NCI-H2196 treated with DMSO at 0.1 percent for 48 hours (cell line): ENCODE data around the gene NF1.

Experiments
- DNase-seq: peaks from one replicate; lab custom pipeline; 2025; ENCODE audit not compliant: unreplicated experiment; lab: John Stamatoyannopoulos, UW

The NF1 gene

GRCh38 chr17:31397256-31397939 is 302.6 kb downstream of the NF1 start:
- DNase-seq = no peak

- no peak for DNase-seq
Observed at GRCh38 chr17:31398381-31399311, 303.9 kb downstream of the NF1 start.

- no peak for DNase-seq
Observed at GRCh38 chr17:31400481-31400950, 305.7 kb downstream of the NF1 start.

- no peak for DNase-seq
Observed at GRCh38 chr17:31401456-31402254, 306.9 kb downstream of the NF1 start.

DNA sequence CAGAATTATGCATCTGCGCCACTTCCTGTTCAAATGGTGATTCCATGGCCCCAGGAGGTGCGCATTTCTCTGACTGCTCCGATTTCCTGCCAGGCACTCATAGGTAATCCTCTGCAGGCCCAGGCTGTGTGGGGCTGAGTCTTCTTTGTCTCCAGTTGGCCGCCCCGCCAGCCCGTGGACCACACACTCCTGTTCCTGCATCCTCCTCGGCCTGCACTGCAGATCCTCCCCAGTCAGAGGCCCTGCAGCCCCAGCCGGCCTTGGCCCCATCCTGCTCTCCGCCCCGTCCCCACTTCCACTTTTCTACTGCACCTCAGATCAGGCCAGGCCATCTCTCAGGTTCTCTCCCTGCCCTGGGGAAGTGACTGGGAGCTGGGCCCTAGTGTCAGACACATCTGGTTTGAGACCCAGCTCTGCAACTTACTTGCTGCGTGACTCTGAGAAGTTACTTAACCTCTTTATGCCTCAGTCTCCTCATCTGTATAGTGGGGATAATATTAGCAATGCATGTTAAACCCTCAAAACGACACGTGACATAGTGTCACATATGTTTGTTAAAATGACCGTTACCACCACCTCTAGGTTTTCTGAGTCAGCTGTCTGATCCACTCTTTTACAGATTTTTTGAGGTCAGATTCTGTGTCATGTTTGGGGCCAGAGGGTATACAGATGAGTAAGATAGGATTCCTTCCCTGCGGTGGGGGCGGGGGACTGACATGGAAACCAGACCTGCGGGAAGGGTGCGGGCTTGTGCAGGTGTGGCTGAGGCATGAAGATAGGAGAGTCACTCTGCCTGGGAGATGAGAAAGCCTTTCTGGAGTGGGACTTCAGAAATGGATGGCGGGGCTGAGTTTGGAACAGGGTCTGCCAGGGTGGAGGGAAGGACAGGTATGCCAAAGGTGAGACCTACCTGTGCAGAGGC is 309.5 kb downstream of the NF1 start:
- DNase-seq = no peak

DNA sequence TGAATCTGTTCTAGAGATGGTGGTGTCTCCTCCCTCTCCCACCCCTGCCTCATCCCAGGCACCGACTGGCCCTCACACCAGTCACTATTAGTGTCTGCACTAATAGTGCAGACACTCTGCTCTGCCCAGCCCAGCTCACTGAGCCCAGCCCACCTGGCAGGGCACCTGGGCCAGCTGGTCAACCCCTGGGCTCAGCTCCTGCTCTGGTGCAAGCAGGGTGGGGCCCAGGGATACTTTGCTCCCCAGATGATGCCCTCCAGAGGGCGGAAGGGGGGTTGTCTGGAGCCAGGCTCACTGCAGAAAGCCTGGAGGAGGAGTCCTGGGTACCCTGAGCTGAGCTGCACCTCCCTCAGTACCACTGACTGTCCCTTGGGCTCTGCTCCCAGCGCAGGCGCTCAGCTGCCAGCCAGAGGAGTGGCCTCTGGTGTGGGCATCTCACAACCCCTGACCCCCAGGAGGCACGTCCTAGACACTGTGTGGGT is 311.2 kb downstream of the NF1 start:
- no peak for DNase-seq

DNA sequence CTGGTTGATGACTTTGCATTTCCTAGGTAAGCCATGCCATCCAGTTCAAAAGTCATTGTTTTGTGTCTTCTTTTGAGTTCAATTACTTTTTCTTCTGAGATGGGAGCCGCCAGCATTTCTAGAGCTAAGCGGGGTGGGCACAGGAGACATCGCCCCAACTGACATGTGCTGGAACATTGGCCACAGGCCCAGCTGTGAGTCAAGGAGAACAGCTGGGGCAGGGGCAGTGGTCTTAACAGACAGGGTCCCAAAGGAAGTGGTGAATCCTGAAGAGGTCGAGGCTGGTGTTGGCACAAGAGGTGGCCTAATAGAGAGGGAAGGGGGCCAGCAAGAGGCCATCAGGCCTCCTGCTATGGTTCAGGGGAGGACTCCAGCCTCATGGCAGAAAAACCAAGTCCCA is 313.8 kb downstream of the NF1 start:
- no peak for DNase-seq

GRCh38 chr17:31411707-31412285 is 317.0 kb downstream of the NF1 start:
- no peak for DNase-seq

DNA sequence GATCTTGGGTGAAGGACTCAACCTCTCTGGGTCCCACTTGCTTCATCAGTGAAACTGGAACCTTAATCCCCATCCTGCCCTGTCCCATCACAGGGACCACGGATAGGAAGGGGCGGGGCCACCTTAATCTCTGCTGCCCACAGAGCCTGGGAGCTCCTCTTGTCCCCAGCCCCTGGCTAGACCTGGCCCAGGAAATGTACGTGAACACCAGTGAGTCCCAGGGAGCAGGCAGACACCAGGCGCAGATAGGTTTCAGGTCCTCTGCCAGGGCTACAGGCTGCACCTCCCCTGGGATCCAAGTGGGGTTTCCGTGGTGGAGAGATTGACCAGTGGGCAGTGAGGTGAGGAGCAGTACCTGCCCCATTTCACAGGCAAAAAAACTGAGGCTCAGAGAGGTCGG is 317.7 kb downstream of the NF1 start:
- no peak for DNase-seq

- no peak for DNase-seq
Observed at GRCh38 chr17:31413081-31413799, 318.5 kb downstream of the NF1 start.

GRCh38 chr17:31413874-31414549 is 319.2 kb downstream of the NF1 start:
- no peak for DNase-seq

DNA sequence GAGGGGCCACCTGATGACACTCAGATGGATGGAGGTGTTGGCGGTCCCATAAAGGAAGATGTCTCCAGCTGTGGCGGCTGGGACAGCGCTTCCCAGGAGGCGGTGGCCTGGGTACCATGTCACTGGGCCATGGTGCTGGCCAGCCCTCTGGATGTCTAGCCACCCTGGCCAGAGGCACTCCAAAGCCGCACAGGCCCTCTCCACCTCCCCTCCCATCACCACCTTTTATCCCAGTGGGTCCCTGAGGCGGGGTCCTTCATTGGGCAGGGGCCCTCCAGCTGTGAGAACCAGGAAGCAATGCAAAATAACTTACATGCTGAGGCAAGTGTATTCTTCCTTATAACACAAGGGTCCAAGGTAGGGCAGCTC is 319.8 kb downstream of the NF1 start:
- no peak for DNase-seq

- no peak for DNase-seq
Observed at GRCh38 chr17:31415004-31415454, 320.3 kb downstream of the NF1 start.

GRCh38 chr17:31415640-31416502 is 321.1 kb downstream of the NF1 start:
- DNase-seq = no peak

DNA sequence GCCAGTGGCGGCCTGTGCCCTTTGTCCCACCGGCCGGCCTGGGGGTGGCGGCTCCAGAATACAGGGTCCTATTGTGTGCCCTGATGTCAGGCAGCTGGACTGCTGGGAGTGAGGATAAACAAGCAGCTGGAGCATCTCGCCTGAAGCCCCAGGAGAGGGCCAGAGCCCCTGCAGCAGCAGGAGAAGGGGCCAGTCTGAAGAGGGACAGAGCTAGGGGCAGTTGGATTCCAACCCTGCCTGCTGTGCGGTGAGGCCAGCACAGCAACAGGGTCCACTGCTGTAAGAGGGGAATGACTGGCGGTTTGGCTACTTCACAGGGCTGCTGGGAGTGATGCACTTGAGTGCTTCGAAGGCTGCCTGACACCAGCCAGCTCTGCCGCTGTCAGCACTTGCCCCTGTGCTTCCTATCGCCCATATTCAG is 321.7 kb downstream of the NF1 start:
- DNase-seq = no peak

DNA sequence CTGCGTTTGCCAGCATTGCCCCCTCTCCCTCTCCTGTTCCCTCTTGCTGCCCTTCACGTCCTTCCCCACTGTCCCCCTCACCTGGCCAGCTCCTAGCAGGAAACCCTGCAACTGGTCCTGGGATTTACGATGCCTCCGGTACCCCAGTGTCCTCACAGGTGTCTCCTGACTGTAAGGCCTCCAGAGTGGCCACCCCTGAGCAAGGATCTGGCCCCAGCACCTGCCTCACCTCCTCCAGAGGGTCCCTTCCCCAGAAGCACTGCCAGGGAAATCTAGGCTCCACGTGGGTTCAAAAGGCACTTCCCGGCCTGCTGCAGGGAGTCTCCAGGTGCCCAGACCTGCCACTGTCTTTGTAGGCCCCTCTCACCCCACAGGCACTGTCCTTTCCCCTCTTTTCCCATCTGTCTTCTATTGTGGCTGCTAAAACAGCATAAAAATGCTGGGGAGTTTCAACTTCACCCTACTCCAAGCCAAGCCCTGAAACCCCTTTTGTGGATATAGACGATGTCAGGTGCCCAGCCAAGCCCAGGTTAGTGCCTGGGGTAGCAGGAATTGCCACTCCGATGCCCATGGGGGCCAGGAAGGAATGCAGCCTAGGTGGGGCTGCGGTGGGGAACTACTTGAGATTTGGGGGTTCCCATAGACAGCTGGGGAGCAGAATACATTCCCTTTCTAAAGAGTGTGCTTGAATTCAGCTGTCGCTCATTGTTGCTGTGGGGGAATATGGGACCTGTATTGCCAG is 322.4 kb downstream of the NF1 start:
- no peak for DNase-seq

DNA sequence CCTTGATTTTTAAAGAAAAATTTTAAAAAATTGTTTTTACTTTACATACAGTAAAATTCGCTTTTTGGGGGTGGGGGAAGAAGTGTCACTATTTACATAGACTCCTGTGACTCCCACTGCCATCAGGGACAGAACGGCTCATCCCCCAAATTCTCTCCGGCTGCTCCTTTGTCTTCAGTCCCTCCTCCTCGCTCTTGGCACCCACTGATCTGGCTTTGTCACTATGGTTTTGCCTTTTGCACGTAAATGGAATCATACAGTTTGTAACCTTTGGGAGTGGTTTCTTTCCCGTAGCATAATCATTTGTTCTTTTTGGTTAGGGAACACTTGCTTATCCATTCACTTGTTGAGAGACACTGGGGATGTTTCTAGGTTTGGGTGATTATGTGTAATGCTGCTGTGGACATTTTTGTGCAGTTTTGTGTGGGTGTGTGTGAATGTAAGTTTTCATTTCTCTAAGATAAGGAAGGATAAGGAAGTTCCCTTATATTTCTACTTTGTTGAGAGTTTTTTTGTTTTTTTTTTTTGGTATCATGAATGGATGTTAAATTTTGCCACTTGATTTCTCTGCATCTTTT is 324.1 kb downstream of the NF1 start:
- DNase-seq = no peak
